SK-N-SH treated with all-trans-retinoic acid at 6 μM for 48 hours (cell line): Measurements from ENCODE around the gene CHST10.

Experiments used
- ARNTL ChIP-seq: fragments of 450-650 bp; formaldehyde crosslinking; IDR thresholded peaks from 2 replicates; pipeline ENCODE4 v1.5.0; 2020; ENCODE audit warnings: low read depth, mild to moderate bottlenecking, moderate library complexity, borderline replicate concordance
- BACH2 ChIP-seq: fragments of 250-450 bp; sonication (Bioruptor Pico); IDR thresholded peaks from 2 replicates; pipeline ENCODE4 v1.9.0; 2021; ENCODE audit warnings: mild to moderate bottlenecking, borderline replicate concordance
- CSDC2 ChIP-seq: fragments of 250-450 bp; sonication (Bioruptor Pico); IDR thresholded peaks from 2 replicates; pipeline ENCODE4 v1.5.0; 2020; ENCODE audit warnings: mild to moderate bottlenecking, moderate library complexity
- ESRRG ChIP-seq: fragments of 250-450 bp; sonication (Bioruptor Pico); IDR thresholded peaks from 2 replicates; pipeline ENCODE4 v1.6.1; 2021; ENCODE audit warnings: mild to moderate bottlenecking
- RARB ChIP-seq: fragments of 250-450 bp; sonication (Bioruptor Pico); IDR thresholded peaks from 2 replicates; pipeline ENCODE4 v1.8.0; 2021; ENCODE audit warnings: mild to moderate bottlenecking, moderate library complexity
- ZC3H10 ChIP-seq: fragments of 250-450 bp; sonication (Bioruptor Pico); IDR thresholded peaks from 2 replicates; pipeline ENCODE4 v1.5.1; 2021; ENCODE audit warnings: mild to moderate bottlenecking, moderate library complexity
- ZFP3 ChIP-seq: fragments of 250-450 bp; sonication (Bioruptor Pico); IDR thresholded peaks from 2 replicates; pipeline ENCODE4 v1.5.0; 2020; ENCODE audit warnings: mild to moderate bottlenecking, moderate library complexity
- ZNF565 ChIP-seq: fragments of 450-650 bp; formaldehyde crosslinking; conservative IDR thresholded peaks from 2 replicates; pipeline ENCODE4 v1.5.0; 2020; ENCODE audit warnings: low read depth, mild to moderate bottlenecking, moderate library complexity
- ZNF70 ChIP-seq: fragments of 450-650 bp; formaldehyde crosslinking; IDR thresholded peaks from 2 replicates; pipeline ENCODE4 v1.5.0; 2020; ENCODE audit warnings: mild to moderate bottlenecking, moderate library complexity
- ZNF8 ChIP-seq: fragments of 450-650 bp; formaldehyde crosslinking; IDR thresholded peaks from 2 replicates; pipeline ENCODE4 v1.5.0; 2020; ENCODE audit warnings: mild to moderate bottlenecking, moderate library complexity
- TF ChIP-seq, protein P1 (sequence below): fragments of 250-450 bp; sonication (Bioruptor Pico); IDR thresholded peaks from 2 replicates; pipeline ENCODE4 v1.8.0; 2020; ENCODE audit warnings: mild to moderate bottlenecking, moderate library complexity, borderline replicate concordance
- TF ChIP-seq, protein P2 (sequence below): fragments of 250-450 bp; sonication (Bioruptor Pico); IDR thresholded peaks from 2 replicates; pipeline ENCODE4 v1.5.1; 2020; ENCODE audit warnings: low read depth, mild to moderate bottlenecking, moderate library complexity

DNA sequence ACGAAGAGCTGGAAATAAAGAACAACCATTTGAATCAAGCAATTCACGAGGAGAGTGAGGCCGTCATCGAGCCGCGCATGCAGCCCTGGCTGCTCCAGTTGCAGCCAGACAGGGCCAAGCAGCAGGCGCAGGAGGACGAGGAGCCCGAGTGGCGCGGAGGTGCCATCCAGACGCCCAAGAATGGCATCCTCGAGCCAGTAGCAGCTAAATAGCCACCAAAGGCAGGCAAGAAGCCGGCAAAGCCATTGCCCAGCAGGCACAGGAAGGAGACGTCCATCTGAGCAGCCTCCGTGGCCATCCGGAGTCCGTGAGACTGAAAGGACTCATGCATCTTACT, 8.9 kb upstream of the CHST10 start:
- TF ChIP-seq, protein P1, sequence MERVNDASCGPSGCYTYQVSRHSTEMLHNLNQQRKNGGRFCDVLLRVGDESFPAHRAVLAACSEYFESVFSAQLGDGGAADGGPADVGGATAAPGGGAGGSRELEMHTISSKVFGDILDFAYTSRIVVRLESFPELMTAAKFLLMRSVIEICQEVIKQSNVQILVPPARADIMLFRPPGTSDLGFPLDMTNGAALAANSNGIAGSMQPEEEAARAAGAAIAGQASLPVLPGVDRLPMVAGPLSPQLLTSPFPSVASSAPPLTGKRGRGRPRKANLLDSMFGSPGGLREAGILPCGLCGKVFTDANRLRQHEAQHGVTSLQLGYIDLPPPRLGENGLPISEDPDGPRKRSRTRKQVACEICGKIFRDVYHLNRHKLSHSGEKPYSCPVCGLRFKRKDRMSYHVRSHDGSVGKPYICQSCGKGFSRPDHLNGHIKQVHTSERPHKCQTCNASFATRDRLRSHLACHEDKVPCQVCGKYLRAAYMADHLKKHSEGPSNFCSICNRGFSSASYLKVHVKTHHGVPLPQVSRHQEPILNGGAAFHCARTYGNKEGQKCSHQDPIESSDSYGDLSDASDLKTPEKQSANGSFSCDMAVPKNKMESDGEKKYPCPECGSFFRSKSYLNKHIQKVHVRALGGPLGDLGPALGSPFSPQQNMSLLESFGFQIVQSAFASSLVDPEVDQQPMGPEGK (CRISPR knock-in tag) = no peak
- no peak for TF ChIP-seq ZNF8 (CRISPR knock-in tag)
- TF ChIP-seq ZNF565 (CRISPR knock-in tag) = no peak
- no peak for TF ChIP-seq ARNTL (CRISPR knock-in tag)
- TF ChIP-seq ZNF70 = no peak
- TF ChIP-seq ZC3H10 = no peak
- TF ChIP-seq, protein P2, sequence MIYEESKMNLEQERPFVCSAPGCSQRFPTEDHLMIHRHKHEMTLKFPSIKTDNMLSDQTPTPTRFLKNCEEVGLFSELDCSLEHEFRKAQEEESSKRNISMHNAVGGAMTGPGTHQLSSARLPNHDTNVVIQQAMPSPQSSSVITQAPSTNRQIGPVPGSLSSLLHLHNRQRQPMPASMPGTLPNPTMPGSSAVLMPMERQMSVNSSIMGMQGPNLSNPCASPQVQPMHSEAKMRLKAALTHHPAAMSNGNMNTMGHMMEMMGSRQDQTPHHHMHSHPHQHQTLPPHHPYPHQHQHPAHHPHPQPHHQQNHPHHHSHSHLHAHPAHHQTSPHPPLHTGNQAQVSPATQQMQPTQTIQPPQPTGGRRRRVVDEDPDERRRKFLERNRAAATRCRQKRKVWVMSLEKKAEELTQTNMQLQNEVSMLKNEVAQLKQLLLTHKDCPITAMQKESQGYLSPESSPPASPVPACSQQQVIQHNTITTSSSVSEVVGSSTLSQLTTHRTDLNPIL (CRISPR knock-in tag) = no peak
- TF ChIP-seq RARB (CRISPR knock-in tag) = no peak
- TF ChIP-seq ZFP3 = no peak
- no peak for TF ChIP-seq ESRRG (CRISPR knock-in tag)
- TF ChIP-seq BACH2 (CRISPR knock-in tag) = no peak
- TF ChIP-seq CSDC2 (CRISPR knock-in tag) = no peak
